Mucosa of rectum (tissue), 2 donors: ENCODE results near the gene MED27.

Experiments
- H3K27ac ChIP-seq, 2 donors: one replicate each; pipeline ENCODE4 v1.7.0; 2013; ENCODE audit warnings: inconsistent platforms in 2 of 2, low read depth in 2 of 2, low read length in 2 of 2
- H3K27me3 ChIP-seq, 2 donors: one replicate each; pipeline ENCODE4 v1.7.0; 2013; ENCODE audit warnings: low read length in 2 of 2; ENCODE audit not compliant: control insufficient read depth in 2 of 2, insufficient read depth in 2 of 2
- H3K36me3 ChIP-seq, 2 donors: one replicate each; pipeline ENCODE4 v1.7.0; 2013; ENCODE audit warnings: low read length in 2 of 2; ENCODE audit not compliant: control insufficient read depth in 2 of 2, insufficient read depth in 2 of 2
- H3K4me1 ChIP-seq, 2 donors: one replicate each; pipeline ENCODE4 v1.7.0; 2013; ENCODE audit warnings: low read length in 2 of 2, mild to moderate bottlenecking in 1 of 2; ENCODE audit not compliant: control insufficient read depth in 2 of 2, insufficient read depth in 2 of 2
- H3K4me3 ChIP-seq, 2 donors: one replicate each; pipeline ENCODE4 v1.7.0; 2013; ENCODE audit warnings: low read length in 2 of 2
- H3K9ac ChIP-seq, 2 donors: one replicate each; pipeline ENCODE4 v1.7.0; 2013; ENCODE audit warnings: low read length in 2 of 2, low read depth in 1 of 2, mild to moderate bottlenecking in 1 of 2
- H3K9me3 ChIP-seq, 2 donors: one replicate each; pipeline ENCODE4 v1.7.0; 2013; ENCODE audit warnings: low read length in 2 of 2; ENCODE audit not compliant: control insufficient read depth in 2 of 2
- donor health status: healthy.
- donor health status: Normal muscosa, but diverticular disease.

MED27 gene

GRCh38 chr9:131987232-131987631 is 92.4 kb downstream of the MED27 start:
- H3K4me3 ChIP-seq: no peak overlapping the region
- no peak overlapping the region for H3K27ac ChIP-seq
- no peaks in the 10 kb centered on the region for H3K4me1 ChIP-seq
- no peaks in the 10 kb centered on the region for H3K36me3 ChIP-seq
- H3K9me3 ChIP-seq: no peaks in the 10 kb centered on the region
- H3K9ac ChIP-seq: no peak overlapping the region
- no peaks in the 10 kb centered on the region for H3K27me3 ChIP-seq

GRCh38 chr9:131986576-131986975 is 93.1 kb downstream of the MED27 start:
- Histone ChIP-seq H3K27ac (no peak overlapping the region), H3K9me3 (no peaks in the 10 kb centered on the region), H3K36me3 (no peaks in the 10 kb centered on the region), H3K4me1 (no peaks in the 10 kb centered on the region), H3K27me3 (no peaks in the 10 kb centered on the region), H3K9ac (no peak overlapping the region), H3K4me3 (no peak overlapping the region)

- Histone ChIP-seq H3K9ac (no peak overlapping the region), H3K36me3 (no peaks in the 10 kb centered on the region), H3K9me3 (no peaks in the 10 kb centered on the region), H3K4me3 (no peak overlapping the region), H3K27ac (no peak overlapping the region), H3K27me3 (no peaks in the 10 kb centered on the region), H3K4me1 (no peaks in the 10 kb centered on the region)
Observed at GRCh38 chr9:131986089-131986488, 93.6 kb downstream of the MED27 start.

- H3K4me1 ChIP-seq: no peaks in the 10 kb centered on the region
- no peaks in the 10 kb centered on the region for H3K9me3 ChIP-seq
- H3K36me3 ChIP-seq: no peaks in the 10 kb centered on the region
- H3K27me3 ChIP-seq: no peaks in the 10 kb centered on the region
- H3K9ac ChIP-seq: no peak overlapping the region
- H3K4me3 ChIP-seq: no peak overlapping the region
- no peak overlapping the region for H3K27ac ChIP-seq
Observed at GRCh38 chr9:131984564-131984963, 95.1 kb downstream of the MED27 start.

GRCh38 chr9:131982671-131983239 is 96.9 kb downstream of the MED27 start:
- no peak overlapping the region for H3K4me3 ChIP-seq
- H3K9me3 ChIP-seq: no peaks in the 10 kb centered on the region
- no peaks in the 10 kb centered on the region for H3K4me1 ChIP-seq
- H3K9ac ChIP-seq: no peak overlapping the region
- no peaks in the 10 kb centered on the region for H3K27me3 ChIP-seq
- no peaks in the 10 kb centered on the region for H3K36me3 ChIP-seq
- H3K27ac ChIP-seq: no peak overlapping the region

- H3K36me3 ChIP-seq: no peaks in the 10 kb centered on the region
Observed at GRCh38 chr9:131982102-131982501, 97.6 kb downstream of the MED27 start.

GRCh38 chr9:131981116-131981776 is 98.4 kb downstream of the MED27 start:
- Histone ChIP-seq H3K27me3 (no peaks in the 10 kb centered on the region), H3K9ac (no peak overlapping the region), H3K27ac (no peak overlapping the region)

More at GRCh38 chr9:131982102-131982501, 97.6 kb downstream of the MED27 start:
- H3K4me3 ChIP-seq: no peak overlapping the region
- H3K27ac ChIP-seq: no peak overlapping the region
- no peaks in the 10 kb centered on the region for H3K4me1 ChIP-seq
- H3K27me3 ChIP-seq: no peaks in the 10 kb centered on the region
- H3K9ac ChIP-seq: no peak overlapping the region
- no peaks in the 10 kb centered on the region for H3K9me3 ChIP-seq

GRCh38 chr9:131980267-131981016 is 99.2 kb downstream of the MED27 start:
- Histone ChIP-seq H3K27ac (no peak overlapping the region), H3K9me3 (no peaks in the 10 kb centered on the region), H3K4me3 (no peak overlapping the region), H3K9ac (no peak overlapping the region), H3K27me3 (no peaks in the 10 kb centered on the region), H3K4me1 (no peaks in the 10 kb centered on the region), H3K36me3 (no peaks in the 10 kb centered on the region)

More at GRCh38 chr9:131981116-131981776, 98.4 kb downstream of the MED27 start:
- Histone ChIP-seq H3K4me1 (no peaks in the 10 kb centered on the region), H3K9me3 (no peaks in the 10 kb centered on the region), H3K4me3 (no peak overlapping the region), H3K36me3 (no peaks in the 10 kb centered on the region)

GRCh38 chr9:131977109-131977838 is 102.4 kb downstream of the MED27 start:
- Histone ChIP-seq H3K4me1 (no peaks in the 10 kb centered on the region), H3K9me3 (no peaks in the 10 kb centered on the region), H3K36me3 (no peaks in the 10 kb centered on the region), H3K4me3 (no peak overlapping the region), H3K9ac (no peak overlapping the region), H3K27ac (no peak overlapping the region), H3K27me3 (no peaks in the 10 kb centered on the region)
